DOHH2 (cell line): Measurements from ENCODE around the gene ABR.
A peak's percentile ranks its signal among the peaks of the same experiment; 100 is the strongest.

Source experiments
- H3F3A ChIP-seq: fragments of 200-600 bp; sonication (generic), shearing (Covaris generic); 2 replicates; pipeline ENCODE4 v1.6.0; 2016; ENCODE audit warnings: antibody characterized with exemption, mild to moderate bottlenecking; ENCODE audit not compliant: control insufficient read depth, insufficient read depth
- H3K27ac ChIP-seq: fragments of 200-600 bp; sonication (generic); 2 replicates; pipeline ENCODE4 v1.5.1; 2014; ENCODE audit warnings: low read depth, mild to moderate bottlenecking, low read length, moderate library complexity
- H3K27me3 ChIP-seq: fragments of 200-600 bp; sonication (generic); 2 replicates; pipeline ENCODE4 v1.6.1; 2014; ENCODE audit warnings: mild to moderate bottlenecking, low read length, mixed read lengths; ENCODE audit not compliant: control insufficient read depth
- H3K36me3 ChIP-seq: fragments of 200-600 bp; sonication (generic); 2 replicates; pipeline ENCODE4 v1.6.1; 2014; ENCODE audit warnings: mild to moderate bottlenecking, low read length, moderate library complexity, mixed read lengths; ENCODE audit not compliant: control insufficient read depth
- H3K4me1 ChIP-seq: fragments of 200-600 bp; sonication (generic); 2 replicates; pipeline ENCODE4 v1.6.1; 2014; ENCODE audit warnings: mild to moderate bottlenecking, low read length, mixed read lengths; ENCODE audit not compliant: control insufficient read depth
- H3K4me2 ChIP-seq: fragments of 200-600 bp; sonication (generic); 2 replicates; pipeline ENCODE4 v1.6.0; 2014; ENCODE audit warnings: mild to moderate bottlenecking, low read length, moderate library complexity
- H3K4me3 ChIP-seq: fragments of 200-600 bp; sonication (generic); 2 replicates; pipeline ENCODE4 v1.5.1; 2014; ENCODE audit warnings: mild to moderate bottlenecking, low read length, mixed read lengths
- H3K79me2 ChIP-seq: fragments of 200-600 bp; sonication (generic); 2 replicates; pipeline ENCODE4 v1.6.1; 2014; ENCODE audit warnings: mild to moderate bottlenecking, low read length, mixed read lengths; ENCODE audit not compliant: control insufficient read depth
- H3K9me2 ChIP-seq: fragments of 200-600 bp; sonication (generic); replicated peaks from 2 replicates; pipeline ENCODE4 v1.6.1; 2014; ENCODE audit warnings: mild to moderate bottlenecking, low read length, mixed read lengths; ENCODE audit not compliant: control insufficient read depth
- H3K9me3 ChIP-seq: fragments of 200-600 bp; sonication (generic); 2 replicates; pipeline ENCODE4 v1.6.1; 2014; ENCODE audit warnings: antibody characterized with exemption, low read length, mixed read lengths; ENCODE audit not compliant: control insufficient read depth, insufficient read depth
- H4K20me1 ChIP-seq: fragments of 200-600 bp; sonication (generic); 2 replicates; pipeline ENCODE4 v1.6.0; 2014; ENCODE audit warnings: low read depth, mild to moderate bottlenecking, antibody characterized with exemption, low read length, moderate library complexity; ENCODE audit not compliant: control insufficient read depth, insufficient read depth
- CTCF ChIP-seq: fragments of 200-600 bp; sonication (generic); IDR thresholded peaks from one replicate; pipeline ENCODE4 v1.5.1; 2014; ENCODE audit warnings: antibody characterized with exemption, mild to moderate bottlenecking, low read depth, low read length; ENCODE audit not compliant: poor library complexity, severe bottlenecking
- EZH2phosphoT487 ChIP-seq: fragments of 200-600 bp; sonication (generic); IDR thresholded peaks from 2 replicates; pipeline ENCODE4 v1.6.1; 2017; ENCODE audit warnings: borderline replicate concordance, mild to moderate bottlenecking, antibody characterized with exemption, low read length, moderate library complexity, mixed read lengths

Gene ABR

GRCh38 chr17:1126250-1126797 lies 53.5 kb downstream of the ABR start:
- H3K4me1 ChIP-seq: peaks cover 30% of the 10 kb centered on the region
- H3K27ac ChIP-seq: no peak overlapping the region
- H4K20me1 ChIP-seq: peaks cover 8% of the 10 kb centered on the region
- 0 out of 2 replicates have a peak, but pooled peaks cover 2% of the 10 kb centered on the region for H3F3A ChIP-seq
- H3K9me2 ChIP-seq: no peaks in the 10 kb centered on the region
- no peak overlapping the region for H3K4me3 ChIP-seq
- peaks cover 95% of the 10 kb centered on the region for H3K79me2 ChIP-seq
- H3K4me2 ChIP-seq: no peak overlapping the region
- H3K9me3 ChIP-seq: 0 out of 2 replicates have a peak, but pooled peaks cover under 1% of the 10 kb centered on the region
- peaks cover 49% of the 10 kb centered on the region for H3K36me3 ChIP-seq
- TF ChIP-seq EZH2phosphoT487: no peak
- no peak for TF ChIP-seq CTCF
- no peaks in the 10 kb centered on the region for H3K27me3 ChIP-seq

GRCh38 chr17:1125788-1126145 lies 54.0 kb downstream of the ABR start:
- Histone ChIP-seq H3K4me1 (peaks cover 30% of the 10 kb centered on the region), H3K27me3 (no peaks in the 10 kb centered on the region), H3K79me2 (peaks cover 98% of the 10 kb centered on the region), H3F3A (0 out of 2 replicates have a peak, but pooled peaks cover 2% of the 10 kb centered on the region), H3K9me3 (peaks cover 6% of the 10 kb centered on the region; the same call in 1 of the 2 replicates), H4K20me1 (peaks cover 8% of the 10 kb centered on the region), H3K36me3 (peaks cover 55% of the 10 kb centered on the region), H3K4me3 (no peak overlapping the region), H3K9me2 (no peaks in the 10 kb centered on the region), H3K27ac (no peak overlapping the region), H3K4me2 (no peak overlapping the region)
- no peak for TF ChIP-seq EZH2phosphoT487
- no peak for TF ChIP-seq CTCF

GRCh38 chr17:1124896-1125787 lies 54.6 kb downstream of the ABR start:
- H3K27ac ChIP-seq: no peak overlapping the region
- H3K4me3 ChIP-seq: no peak overlapping the region
- H3K4me2 ChIP-seq: peak overlapping the region; percentile 66
- H3K9me3 ChIP-seq: peaks cover 9% of the 10 kb centered on the region; the same call in 1 of the 2 replicates
- H3K79me2 ChIP-seq: peaks cover 97% of the 10 kb centered on the region
- TF ChIP-seq EZH2phosphoT487 (no peak), CTCF (no peak)
- H3K9me2 ChIP-seq: no peaks in the 10 kb centered on the region
- H3K36me3 ChIP-seq: peaks cover 60% of the 10 kb centered on the region
- H3F3A ChIP-seq: 0 out of 2 replicates have a peak, but pooled peaks cover 2% of the 10 kb centered on the region
- peaks cover 8% of the 10 kb centered on the region for H4K20me1 ChIP-seq
- H3K4me1 ChIP-seq: peaks cover 30% of the 10 kb centered on the region
- no peaks in the 10 kb centered on the region for H3K27me3 ChIP-seq
